ENCODE results near the gene NAALADL2. TPM values are rescaled to one million over a fixed set of nuclear protein-coding genes. Genes with fewer than 3 reads are reported as not detected.

NAALADL2 gene
- polyA plus RNA-seq, 1 donor from 2014 or later, result 1.6 TPM

DNA sequence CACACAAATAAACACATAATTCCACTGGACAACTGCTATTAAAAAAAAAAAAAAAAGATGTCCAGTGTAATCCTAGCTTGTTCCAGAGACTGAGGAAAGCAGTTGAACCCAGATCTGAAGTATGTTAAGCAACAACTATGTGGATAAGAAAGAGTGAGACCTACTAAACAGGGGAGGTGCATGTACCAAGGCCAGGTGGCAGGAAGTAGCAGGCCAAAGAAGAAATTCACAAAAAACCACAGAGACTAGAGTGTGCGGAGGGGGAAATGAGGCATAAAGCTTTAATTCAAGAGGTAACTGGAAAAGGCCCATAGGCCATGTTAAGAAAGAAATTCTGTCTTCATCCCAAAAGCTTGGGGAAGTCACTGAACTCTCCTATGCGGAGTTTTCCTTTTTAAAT is 490.0 kb downstream of the NAALADL2 start:
- Histone ChIP-seq H3K27me3 (ENCODE audit: insufficient read depth, low read depth, low read length) (no peaks in the 10 kb centered on the region), H3K4me2 (ENCODE audit: low read length) (no peak overlapping the region), H3K9me2 (ENCODE audit: insufficient read depth, low read length) (no peaks in the 10 kb centered on the region), H3K79me2 (replicated peaks; ENCODE audit: insufficient read depth, low read length) (no peaks in the 10 kb centered on the region), H3K9me3 (ENCODE audit: low read length) (no peaks in the 10 kb centered on the region), H2AFZ (ENCODE audit: low read depth, low read length) (no peak overlapping the region), H3K4me3 (ENCODE audit: low read length) (no peak overlapping the region), H3F3A (ENCODE audit: insufficient read depth, low read length, poor library complexity, severe bottlenecking) (no peaks in the 10 kb centered on the region), H3K36me3 (ENCODE audit: insufficient read depth, low read length) (no peaks in the 10 kb centered on the region), H3K27ac (ENCODE audit: low read length) (no peak overlapping the region), H4K20me1 (ENCODE audit: insufficient read depth) (no peaks in the 10 kb centered on the region), H3K9ac (ENCODE audit: low read length) (no peak overlapping the region)
- no peak for TF ChIP-seq MXI1 (conservative IDR thresholded peaks at IDR 0.05; ENCODE audit: poor library complexity, severe bottlenecking)
- no peak for TF ChIP-seq TAF1 (IDR thresholded peaks at IDR 0.05; ENCODE audit: low read depth)
- TF ChIP-seq RAD21 (conservative IDR thresholded peaks at IDR 0.05), result no peak
- TF ChIP-seq EP300 (conservative IDR thresholded peaks at IDR 0.05; ENCODE audit: poor library complexity, severe bottlenecking), result no peak
- no peak for TF ChIP-seq EZH2 (IDR thresholded peaks at IDR 0.05; ENCODE audit: borderline replicate concordance, insufficient read depth, low read length, poor library complexity, severe bottlenecking)
- TF ChIP-seq, protein P1, sequence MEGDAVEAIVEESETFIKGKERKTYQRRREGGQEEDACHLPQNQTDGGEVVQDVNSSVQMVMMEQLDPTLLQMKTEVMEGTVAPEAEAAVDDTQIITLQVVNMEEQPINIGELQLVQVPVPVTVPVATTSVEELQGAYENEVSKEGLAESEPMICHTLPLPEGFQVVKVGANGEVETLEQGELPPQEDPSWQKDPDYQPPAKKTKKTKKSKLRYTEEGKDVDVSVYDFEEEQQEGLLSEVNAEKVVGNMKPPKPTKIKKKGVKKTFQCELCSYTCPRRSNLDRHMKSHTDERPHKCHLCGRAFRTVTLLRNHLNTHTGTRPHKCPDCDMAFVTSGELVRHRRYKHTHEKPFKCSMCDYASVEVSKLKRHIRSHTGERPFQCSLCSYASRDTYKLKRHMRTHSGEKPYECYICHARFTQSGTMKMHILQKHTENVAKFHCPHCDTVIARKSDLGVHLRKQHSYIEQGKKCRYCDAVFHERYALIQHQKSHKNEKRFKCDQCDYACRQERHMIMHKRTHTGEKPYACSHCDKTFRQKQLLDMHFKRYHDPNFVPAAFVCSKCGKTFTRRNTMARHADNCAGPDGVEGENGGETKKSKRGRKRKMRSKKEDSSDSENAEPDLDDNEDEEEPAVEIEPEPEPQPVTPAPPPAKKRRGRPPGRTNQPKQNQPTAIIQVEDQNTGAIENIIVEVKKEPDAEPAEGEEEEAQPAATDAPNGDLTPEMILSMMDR (IDR thresholded peaks at IDR 0.05; ENCODE audit: poor library complexity, severe bottlenecking), result no peak
- TF ChIP-seq, protein P2, sequence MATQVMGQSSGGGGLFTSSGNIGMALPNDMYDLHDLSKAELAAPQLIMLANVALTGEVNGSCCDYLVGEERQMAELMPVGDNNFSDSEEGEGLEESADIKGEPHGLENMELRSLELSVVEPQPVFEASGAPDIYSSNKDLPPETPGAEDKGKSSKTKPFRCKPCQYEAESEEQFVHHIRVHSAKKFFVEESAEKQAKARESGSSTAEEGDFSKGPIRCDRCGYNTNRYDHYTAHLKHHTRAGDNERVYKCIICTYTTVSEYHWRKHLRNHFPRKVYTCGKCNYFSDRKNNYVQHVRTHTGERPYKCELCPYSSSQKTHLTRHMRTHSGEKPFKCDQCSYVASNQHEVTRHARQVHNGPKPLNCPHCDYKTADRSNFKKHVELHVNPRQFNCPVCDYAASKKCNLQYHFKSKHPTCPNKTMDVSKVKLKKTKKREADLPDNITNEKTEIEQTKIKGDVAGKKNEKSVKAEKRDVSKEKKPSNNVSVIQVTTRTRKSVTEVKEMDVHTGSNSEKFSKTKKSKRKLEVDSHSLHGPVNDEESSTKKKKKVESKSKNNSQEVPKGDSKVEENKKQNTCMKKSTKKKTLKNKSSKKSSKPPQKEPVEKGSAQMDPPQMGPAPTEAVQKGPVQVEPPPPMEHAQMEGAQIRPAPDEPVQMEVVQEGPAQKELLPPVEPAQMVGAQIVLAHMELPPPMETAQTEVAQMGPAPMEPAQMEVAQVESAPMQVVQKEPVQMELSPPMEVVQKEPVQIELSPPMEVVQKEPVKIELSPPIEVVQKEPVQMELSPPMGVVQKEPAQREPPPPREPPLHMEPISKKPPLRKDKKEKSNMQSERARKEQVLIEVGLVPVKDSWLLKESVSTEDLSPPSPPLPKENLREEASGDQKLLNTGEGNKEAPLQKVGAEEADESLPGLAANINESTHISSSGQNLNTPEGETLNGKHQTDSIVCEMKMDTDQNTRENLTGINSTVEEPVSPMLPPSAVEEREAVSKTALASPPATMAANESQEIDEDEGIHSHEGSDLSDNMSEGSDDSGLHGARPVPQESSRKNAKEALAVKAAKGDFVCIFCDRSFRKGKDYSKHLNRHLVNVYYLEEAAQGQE (IDR thresholded peaks at IDR 0.05; ENCODE audit: borderline replicate concordance), result no peak
- no peak for TF ChIP-seq SMC3 (conservative IDR thresholded peaks at IDR 0.05; ENCODE audit: poor library complexity)
- no peak for TF ChIP-seq POLR2AphosphoS5 (IDR thresholded peaks at IDR 0.05)

DNA sequence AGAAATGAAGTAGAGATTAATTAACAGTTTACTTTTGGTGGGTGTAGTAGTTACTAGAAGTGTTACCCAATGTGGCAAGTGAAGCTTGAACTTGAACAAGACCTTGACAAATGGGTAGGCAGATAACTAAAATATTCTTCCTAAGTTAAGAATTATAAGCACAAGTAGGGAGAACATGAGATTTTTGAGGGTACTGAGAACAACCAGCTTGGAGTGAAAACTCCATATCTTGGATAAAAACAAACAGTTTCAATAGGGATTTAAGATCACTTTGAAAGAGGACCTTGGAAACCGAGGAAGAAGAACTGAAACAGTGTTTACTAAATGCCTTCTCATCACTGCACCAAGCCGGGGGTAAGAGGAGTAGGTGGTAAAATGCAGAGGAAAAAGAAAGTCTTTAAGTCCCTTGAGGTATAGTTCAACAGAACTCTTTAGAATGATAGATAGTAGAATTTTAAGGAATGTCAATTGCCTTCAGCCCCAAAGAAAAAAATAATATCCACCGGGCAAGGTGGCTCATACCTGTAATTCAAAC is 496.7 kb downstream of the NAALADL2 start:
- TF ChIP-seq TAF1 (IDR thresholded peaks at IDR 0.05; ENCODE audit: low read depth) (no peak), EZH2 (IDR thresholded peaks at IDR 0.05; ENCODE audit: borderline replicate concordance, insufficient read depth, low read length, poor library complexity, severe bottlenecking) (no peak), SMC3 (conservative IDR thresholded peaks at IDR 0.05; ENCODE audit: poor library complexity) (no peak), RAD21 (conservative IDR thresholded peaks at IDR 0.05) (no peak)
- TF ChIP-seq, protein P2 (IDR thresholded peaks at IDR 0.05; ENCODE audit: borderline replicate concordance), result no peak
- TF ChIP-seq, protein P1 (IDR thresholded peaks at IDR 0.05; ENCODE audit: poor library complexity, severe bottlenecking), result no peak
- Histone ChIP-seq H3K27ac (ENCODE audit: low read length) (no peak overlapping the region), H3K9me2 (ENCODE audit: insufficient read depth, low read length) (no peaks in the 10 kb centered on the region), H3K36me3 (ENCODE audit: insufficient read depth, low read length) (no peaks in the 10 kb centered on the region), H3F3A (ENCODE audit: insufficient read depth, low read length, poor library complexity, severe bottlenecking) (no peaks in the 10 kb centered on the region), H2AFZ (ENCODE audit: low read depth, low read length) (no peak overlapping the region), H3K9ac (ENCODE audit: low read length) (no peak overlapping the region), H4K20me1 (ENCODE audit: insufficient read depth) (no peaks in the 10 kb centered on the region), H3K27me3 (ENCODE audit: insufficient read depth, low read depth, low read length) (no peaks in the 10 kb centered on the region), H3K4me2 (ENCODE audit: low read length) (no peak overlapping the region), H3K9me3 (ENCODE audit: low read length) (no peaks in the 10 kb centered on the region), H3K79me2 (replicated peaks; ENCODE audit: insufficient read depth, low read length) (no peaks in the 10 kb centered on the region), H3K4me3 (ENCODE audit: low read length) (no peak overlapping the region)
